Body of pancreas (tissue), 4 donors: Measurements from ENCODE around the gene E2F6.

ENCODE experiments used
- POLR2A ChIP-seq, 3 donors: fragments of 450-650 bp; IDR thresholded peaks; one replicate each; pipeline ENCODE4 v1.6.1; 2016; ENCODE audit warnings: antibody characterized with exemption in 3 of 3, mild to moderate bottlenecking in 2 of 3
- TF ChIP-seq, protein P1 (sequence below), 7 experiments: fragments of 450-650 bp in 4 of 7; fragments of 200-600 bp in 3 of 7; sonication (generic) in 3 of 7; IDR thresholded peaks; one replicate each; pipeline ENCODE4 v1.5.1; 2016 to 2019; ENCODE audit warnings: antibody characterized with exemption in 7 of 7

DNA sequence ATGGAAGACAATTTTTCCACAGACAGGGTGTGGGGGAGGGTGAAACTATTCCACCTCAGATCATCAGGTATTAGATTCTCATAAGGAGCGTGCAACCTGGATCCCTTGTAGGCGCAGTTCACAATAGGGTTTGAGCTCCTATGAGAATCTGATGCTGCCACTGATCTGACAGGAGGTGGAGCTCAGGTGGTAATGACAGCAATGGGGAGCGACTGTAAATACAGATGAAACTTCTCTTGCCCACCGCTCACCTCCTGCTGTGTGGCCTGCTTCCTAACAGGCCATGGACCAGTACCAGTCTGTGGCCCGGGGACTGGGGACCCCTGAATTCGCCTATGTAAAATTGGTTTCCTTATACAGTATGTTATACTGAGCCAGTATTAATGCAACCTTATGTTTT lies 27.3 kb upstream of the E2F6 start:
- TF ChIP-seq, protein P1, sequence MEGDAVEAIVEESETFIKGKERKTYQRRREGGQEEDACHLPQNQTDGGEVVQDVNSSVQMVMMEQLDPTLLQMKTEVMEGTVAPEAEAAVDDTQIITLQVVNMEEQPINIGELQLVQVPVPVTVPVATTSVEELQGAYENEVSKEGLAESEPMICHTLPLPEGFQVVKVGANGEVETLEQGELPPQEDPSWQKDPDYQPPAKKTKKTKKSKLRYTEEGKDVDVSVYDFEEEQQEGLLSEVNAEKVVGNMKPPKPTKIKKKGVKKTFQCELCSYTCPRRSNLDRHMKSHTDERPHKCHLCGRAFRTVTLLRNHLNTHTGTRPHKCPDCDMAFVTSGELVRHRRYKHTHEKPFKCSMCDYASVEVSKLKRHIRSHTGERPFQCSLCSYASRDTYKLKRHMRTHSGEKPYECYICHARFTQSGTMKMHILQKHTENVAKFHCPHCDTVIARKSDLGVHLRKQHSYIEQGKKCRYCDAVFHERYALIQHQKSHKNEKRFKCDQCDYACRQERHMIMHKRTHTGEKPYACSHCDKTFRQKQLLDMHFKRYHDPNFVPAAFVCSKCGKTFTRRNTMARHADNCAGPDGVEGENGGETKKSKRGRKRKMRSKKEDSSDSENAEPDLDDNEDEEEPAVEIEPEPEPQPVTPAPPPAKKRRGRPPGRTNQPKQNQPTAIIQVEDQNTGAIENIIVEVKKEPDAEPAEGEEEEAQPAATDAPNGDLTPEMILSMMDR (IDR thresholded peaks at IDR 0.05), result no peak
- TF ChIP-seq POLR2A (IDR thresholded peaks at IDR 0.05), result no peak
